ENCODE data around the gene OARD1.
A peak's percentile ranks its signal among the peaks of the same experiment; 100 is the strongest.

OARD1 gene

DNA sequence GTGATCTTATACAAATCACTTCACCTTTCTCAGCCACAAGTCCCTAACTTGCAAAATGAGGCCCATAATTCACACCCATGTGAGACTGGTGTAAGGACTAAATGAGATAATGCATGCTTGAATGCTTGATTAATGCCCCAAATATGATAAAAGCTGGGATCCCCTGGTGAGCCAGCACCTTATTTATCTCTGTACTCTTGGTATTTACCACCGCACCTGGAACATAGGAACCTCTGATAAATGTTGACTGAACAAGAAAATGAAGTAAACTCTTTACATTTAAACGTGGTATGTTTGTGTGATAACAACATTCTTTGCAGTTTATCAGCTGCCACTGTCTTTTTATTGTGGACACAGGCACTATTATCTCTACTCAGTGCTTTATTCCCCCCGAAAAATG, 21.6 kb downstream of the OARD1 start:
- no peak for DNase-seq (ENCODE audit: low read depth in 3 of 3, low spot score in 1 of 3)

DNA sequence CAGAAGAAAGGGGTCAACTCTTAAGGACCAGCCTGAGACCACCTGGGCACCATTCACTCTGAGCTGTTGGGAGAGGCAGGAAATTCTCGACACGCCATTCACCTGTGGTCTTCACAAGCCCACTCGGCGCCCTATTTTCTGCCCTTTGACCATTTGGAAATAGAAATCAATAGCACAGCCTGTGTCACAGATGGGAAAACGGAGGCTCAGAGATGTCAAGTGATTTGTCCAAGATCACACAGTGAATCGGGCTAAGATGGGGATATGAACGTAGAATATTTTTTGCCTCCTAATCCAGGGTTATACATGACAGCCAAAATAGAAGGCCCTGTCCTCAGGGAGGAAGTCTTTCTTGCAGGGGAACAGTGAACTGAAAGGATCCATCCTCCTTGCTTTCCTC, 22.2 kb downstream of the OARD1 start:
- DNase-seq (ENCODE audit: low read depth in 3 of 3, low spot score in 1 of 3) = no peak

DNA sequence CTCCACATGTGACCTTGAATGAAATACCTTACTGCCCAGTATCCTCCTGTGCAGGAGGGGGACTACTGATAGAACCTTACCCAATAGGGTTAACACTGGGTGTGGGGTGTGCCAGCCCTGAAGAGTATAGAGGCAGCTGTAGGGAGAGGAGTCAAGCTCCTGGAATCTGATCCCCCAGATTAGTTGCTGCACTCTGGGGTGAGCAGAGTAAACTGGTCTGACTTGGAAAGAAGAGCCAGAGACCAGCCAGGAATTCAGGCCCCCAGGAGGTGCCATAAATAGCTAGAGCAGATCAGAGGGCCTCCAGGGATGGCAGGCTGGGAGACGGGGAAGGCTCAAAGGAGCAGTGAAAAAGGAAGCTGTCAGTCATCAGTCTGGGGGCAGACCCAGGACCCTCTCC, 22.6 kb downstream of the OARD1 start:
- no peak for DNase-seq (ENCODE audit: low read depth in 3 of 3, low spot score in 1 of 3)

DNA sequence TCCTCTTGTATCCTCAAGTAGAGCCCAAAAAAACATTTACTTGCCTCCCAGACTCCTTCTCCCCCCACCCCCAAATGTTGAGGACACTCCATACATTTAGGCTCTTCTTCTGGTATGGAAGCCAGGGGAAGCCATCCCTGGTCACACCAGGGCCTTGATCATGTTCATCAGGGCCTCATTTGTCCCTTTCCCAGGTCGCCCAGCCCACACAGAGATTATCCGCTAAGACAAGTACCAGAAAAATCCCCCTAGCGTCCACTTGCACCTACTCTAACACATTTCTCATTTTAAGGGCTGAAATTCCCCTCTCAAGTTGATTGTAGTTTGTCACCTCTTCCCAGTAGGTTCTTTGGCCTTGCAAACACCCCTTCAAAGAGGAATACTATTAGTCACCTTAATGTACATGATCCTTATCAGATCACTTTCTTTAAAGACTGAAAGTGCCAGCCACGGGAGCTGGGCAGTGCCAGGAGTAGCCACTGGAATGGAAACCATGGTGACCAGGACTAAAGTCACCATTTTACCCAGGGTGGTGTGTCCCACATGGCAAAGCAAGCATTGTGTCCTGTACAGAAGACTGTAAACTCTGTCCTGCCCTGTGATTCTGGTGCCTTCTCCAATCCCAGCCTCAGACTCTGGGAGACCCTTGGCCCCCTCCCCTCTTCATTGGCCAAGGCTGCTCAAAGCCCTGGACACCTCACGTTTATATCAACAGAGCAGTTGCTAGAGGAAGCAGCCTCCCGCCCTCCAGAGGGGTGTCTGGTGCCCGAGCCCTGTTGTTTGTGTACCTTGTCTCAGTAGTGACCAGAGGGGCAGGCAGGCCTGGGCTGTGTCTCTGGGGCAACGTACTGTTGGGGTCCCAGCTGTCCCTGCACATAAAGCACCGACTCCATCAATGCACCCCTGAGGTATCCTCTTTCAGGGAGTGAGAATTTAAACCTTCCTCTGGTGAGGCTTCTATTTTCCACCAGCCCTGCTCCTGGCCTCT, 24.1 kb downstream of the OARD1 start:
- DNase-seq (ENCODE audit: low read depth in 3 of 3, low spot score in 1 of 3) = no peak

DNA sequence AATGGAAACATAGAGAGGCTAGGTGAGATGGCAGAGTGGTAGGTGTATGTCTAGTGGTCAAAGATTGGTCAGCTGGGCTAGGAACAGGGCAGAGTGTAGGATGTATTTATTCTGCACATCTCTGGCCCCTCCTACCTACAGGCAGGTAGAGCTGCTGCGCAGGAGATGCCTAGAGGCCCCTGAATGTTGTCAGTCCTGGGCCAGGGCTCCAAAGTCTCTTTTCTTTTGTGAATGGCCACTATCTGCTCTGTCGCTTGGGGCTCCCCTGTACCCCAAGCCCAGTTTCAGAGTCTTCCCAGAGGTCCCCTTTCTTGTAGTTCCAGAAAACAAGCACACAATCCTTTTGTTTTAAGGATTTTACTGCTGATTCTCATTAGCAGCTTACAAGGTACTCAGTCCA, 24.9 kb downstream of the OARD1 start:
- no peak for DNase-seq (ENCODE audit: low read depth in 3 of 3, low spot score in 1 of 3)

DNA sequence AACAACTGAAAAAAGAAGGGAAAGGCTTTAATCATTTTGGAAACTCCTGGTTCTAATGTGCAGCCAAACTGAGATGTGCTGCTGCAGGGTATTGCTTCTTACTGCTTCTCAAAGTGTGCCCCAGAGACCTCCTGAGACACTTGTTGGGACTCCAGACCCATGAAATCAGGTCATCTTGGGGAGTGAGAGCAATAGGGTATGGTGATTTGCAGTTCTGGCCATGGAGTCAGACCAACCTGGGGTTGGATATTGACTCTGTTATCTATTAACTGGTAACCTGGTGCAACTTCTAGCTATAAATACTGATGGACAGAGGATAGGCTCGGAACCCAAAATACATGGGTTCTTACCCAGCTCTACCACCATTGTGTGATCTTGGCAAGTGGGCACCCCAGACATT, 26.1 kb downstream of the OARD1 start:
- DNase-seq (ENCODE audit: low read depth in 3 of 3, low spot score in 1 of 3) = no peak

DNA sequence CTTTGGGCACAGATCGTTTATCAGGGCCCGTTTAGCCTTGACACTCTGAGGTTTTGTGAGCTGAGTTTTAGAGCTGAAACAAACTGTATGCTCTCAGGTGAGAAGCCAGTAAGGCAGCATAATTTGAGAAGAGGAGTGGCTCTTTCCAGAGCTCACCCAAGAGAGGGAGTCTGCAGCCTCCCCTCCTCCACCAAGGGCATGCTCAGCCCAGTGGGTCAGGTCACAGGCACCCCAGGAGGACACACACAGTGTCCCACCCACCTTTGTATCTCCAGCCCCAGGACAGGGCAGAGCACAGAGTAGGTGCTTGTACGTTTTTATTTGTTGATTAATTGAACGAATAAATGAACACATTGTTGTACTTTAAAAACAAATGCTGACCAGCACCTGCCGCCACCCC, 26.5 kb downstream of the OARD1 start:
- no peak for DNase-seq (ENCODE audit: low read depth in 3 of 3, low spot score in 1 of 3)

DNA sequence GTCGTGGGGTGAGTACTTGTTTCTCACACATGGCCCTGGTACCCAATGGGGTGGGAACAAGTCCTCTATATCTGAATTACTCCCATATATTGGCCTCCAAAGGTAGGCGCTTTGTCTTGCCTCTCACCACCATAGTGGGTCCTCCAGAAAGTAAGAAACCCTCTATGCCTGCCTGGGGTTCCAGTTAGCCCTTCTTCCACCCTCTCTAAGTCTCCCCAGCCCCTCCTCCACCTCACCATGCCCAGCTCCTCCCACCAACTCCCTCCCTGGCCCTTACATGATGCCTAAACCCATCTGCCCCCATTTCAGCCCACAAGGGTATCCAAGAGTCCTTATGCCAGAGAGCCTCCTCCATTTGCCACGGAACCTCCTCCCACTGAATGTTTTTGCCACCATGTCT, 29.0 kb downstream of the OARD1 start:
- no peak for DNase-seq (ENCODE audit: low read depth in 3 of 3, low spot score in 1 of 3)

DNA sequence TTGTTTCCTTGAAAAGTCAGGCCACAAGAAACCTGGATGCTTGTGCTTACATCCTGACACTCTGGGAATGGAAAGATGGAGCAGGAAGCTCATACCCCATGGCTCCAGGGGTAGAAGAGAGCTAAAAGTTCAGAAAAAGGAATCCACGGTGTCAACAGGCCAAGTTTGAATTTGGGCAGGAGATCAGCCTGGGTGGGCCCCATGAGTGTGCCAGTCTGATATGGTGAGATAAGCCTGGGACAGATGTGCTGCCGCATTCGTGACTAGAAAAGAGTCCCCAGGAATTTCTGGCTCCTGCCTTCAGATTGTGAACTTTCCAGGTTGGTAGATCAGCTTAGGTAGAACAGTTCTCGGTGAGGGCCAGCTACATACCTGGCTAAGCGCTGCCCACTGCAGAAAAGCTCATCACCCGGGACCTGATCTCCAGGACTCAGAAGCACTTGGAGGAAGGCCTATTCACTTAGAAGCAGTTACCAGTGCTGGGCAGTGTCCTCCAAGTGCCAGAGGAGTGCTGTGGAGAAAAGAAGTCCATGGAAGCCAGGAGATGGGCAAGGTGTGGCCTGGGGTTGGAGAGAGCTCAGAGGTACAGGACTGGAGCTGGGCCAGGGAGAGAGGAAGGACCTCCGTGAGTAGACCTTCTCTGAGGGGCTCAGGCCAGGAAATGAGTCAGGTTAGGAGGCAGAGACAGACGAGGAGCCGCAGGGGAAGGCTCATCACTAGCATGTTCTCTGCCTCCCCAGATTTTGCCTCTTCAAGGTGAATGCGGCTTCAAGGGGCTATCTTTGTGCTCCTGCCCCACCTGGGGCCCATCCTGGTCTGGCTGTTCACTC, 29.7 kb downstream of the OARD1 start, which contains the start of gene TSPO2:
Gene TSPO2, plus strand, starts transcription at position 242 of the 830 bp plus-strand sequence. Its CDS starts 519 bp downstream, at position 761.
- no peak for DNase-seq (ENCODE audit: low read depth in 3 of 3, low spot score in 1 of 3)

DNA sequence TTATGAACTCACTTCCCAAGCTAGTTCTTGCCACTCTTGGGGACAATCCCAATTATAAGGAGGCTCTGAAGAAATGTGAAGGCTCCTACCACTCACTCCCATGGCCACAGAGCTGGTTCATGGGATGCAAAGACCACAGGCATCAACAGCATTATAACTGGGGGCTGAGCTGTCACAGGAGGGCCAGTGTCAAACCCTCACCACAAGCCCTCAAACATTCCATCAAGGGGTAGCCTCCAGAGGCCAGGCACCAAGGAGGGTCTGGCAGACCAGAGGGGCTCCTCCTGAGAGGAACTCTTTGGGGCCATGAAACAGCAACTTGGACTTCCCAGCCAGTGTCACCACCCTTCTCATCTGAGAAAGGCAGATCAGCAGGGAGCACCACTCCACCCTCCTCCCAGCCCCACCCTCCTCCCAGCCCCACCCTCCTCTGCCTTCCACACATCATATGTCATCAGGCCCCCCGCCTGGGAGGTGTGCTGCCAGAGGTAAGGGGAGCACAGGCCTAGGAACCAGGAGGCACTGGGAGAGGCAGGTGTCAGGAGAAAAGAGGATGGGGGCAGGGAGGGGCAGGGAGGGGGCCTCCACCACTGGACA, 31.1 kb downstream of the OARD1 start:
- DNase-seq (ENCODE audit: low read depth in 3 of 3, low spot score in 1 of 3) = no peak

DNA sequence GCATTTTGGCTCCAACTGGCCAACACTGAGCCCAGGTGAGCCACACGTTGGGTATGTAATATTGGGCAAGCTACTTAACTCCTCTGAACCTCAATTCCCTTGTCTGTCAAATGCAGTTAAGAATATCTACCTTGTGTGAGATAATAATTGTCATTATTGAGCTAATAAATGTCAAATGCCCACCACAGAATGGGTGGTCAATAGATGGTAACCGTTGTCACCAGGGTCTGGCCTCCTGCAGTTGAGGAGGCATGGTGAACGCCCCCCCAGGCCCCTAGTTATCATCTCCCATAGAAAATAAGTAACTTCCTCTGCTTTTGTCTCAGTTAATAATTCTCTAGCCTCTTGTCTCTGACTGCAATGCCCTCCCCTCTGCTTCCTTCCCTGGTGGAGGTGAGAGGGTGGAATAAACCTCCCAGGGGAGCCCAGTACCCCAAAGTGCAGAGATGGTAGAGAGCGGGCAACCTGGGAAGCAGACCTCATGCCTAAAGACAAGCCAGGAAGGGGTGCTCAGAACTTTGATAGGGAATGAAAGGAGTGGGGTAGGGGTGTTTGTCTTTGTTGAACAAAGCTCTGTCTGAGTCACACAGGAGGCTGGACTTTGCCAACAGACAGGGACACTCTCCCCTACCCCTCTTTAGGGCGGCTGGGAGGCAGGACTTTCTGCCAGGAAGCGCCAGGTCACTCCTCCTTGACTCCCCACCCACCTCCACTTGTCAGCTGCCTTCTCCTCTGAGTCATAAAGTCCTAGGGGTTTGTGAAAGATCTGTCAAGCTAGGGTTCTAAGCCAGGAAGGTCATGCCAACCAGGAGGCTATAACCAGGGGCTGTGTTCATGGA, 31.8 kb downstream of the OARD1 start:
- no peak for DNase-seq (ENCODE audit: low read depth in 3 of 3, low spot score in 1 of 3)

DNA sequence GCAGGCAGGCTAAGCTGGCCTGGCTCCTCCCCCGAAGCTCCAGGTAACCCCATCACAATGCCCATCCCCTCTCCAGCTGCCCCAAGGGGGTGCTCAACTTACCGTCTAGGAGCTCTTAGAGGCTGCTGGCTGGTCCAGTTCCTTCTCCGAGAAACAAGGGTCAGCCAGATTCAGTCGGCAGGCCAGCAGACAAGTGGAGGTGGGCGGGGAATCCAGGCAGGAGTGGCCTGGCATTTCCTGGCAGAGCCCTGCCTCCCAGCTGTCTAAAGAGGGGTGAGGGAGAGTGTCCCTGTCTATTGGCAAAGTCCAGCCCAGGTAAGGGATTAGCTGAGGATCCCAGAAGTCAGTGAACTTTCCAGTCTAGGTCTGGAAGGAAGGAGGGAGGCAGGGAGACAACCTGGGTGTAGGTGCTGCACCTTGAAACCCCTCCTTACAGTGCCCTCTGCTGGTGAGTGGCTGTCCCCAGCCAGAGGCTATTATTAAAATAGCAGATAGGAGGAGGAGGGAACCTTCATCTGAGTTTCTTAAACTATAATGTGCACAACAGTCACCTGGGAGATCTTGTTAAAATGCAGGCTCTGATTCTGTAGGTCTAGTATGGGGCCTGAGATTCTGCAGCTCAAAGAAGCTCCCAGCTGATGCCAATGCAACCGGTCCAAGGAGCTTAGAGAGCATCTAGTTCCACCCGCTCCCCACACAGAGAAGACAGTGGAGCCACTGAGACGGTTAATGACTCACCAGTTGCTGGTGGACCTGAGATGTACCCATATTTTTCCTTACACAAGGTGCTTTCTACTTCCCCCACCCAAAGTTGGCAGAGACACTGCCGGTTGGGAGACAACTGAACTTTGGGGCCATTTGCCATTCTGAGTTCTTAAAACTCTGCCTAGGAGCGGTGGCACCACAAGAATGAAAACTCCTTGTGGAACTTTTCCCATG, 32.8 kb downstream of the OARD1 start, which contains the start of gene UNC5CL:
Gene UNC5CL, minus strand, starts transcription at position 162 of the 939 bp plus-strand sequence. CDS start 4,147 bp downstream, outside the sequence.
- peak in 2 of 3 donors; percentile 24 to 31 for DNase-seq (ENCODE audit: low read depth in 3 of 3, low spot score in 1 of 3)

DNA sequence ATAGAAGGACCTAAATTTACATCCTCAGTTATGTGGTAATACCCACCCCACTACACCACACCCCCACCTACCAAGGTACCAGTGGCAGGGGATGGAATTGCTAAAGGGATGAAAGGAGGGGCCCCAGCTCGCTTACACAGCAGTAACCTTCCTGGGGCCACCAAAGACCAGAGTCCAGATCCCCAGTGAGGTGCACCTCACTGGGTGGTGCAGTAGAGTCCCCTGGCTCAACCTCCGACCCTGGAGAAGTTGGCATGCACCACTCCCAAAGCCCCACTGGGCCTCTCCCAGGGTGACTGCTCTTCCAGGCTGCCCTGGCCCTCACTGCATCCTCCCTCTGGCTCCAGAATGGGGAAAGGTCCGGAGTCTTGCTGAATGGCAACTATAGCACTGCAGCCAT, 34.0 kb downstream of the OARD1 start:
- no peak for DNase-seq (ENCODE audit: low read depth in 3 of 3, low spot score in 1 of 3)

DNA sequence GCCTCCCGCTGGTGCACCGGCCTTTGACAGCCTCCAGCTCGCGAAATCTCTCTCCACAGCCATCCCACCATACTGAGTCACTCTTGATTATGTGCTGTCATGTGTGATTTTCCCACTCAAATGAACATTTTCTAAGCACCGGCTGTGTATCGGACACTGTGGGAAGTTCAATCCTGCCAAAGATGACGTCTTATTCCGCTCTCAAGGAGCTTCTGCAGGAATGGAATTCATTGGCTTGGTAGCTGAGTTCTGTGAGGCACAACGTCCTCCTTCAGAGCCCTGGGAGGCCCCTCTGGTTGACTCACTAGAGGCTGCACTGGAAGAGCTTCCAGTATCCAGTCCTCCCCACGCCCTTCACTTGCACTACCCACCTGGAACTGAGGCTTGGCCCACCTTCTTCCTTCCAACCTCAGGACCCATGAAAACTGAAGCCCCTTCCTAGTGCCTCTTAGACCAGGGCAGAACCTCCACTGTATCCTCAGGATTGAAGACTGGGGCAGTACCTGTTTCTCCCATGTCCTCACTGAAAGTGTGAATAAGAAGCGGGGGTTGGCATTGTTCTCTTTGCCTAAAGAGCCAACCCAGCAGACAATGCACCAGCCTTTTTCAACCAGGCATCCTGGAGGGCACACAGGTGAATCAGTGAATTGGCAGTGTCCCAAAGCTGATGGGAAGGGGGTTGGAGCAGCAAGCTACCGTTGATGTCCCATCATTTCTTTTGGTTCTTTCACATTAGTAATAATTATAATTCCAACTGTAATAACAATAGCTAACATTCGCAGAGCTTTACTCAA, 34.9 kb downstream of the OARD1 start:
- no peak for DNase-seq (ENCODE audit: low read depth in 3 of 3, low spot score in 1 of 3)

DNA sequence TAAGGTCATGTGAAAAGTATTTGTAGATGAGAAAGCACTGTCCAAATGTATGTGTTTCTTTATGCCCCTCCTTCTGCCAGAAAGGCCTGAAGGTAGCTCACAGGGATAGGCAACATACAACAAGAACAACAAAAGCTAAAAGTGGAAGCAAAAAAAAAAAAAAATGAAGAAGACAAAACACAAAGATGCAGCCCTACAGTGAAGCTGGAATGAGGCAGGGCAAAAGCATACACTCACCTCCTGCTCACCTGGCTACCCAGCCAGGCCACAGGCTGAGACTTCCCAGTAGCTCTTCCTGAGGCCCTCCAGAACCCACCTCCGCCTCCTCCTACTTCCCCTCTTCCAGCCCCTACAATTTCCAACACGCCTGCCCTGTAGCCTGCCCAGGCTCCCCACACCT, 35.6 kb downstream of the OARD1 start:
- no peak for DNase-seq (ENCODE audit: low read depth in 3 of 3, low spot score in 1 of 3)

DNA sequence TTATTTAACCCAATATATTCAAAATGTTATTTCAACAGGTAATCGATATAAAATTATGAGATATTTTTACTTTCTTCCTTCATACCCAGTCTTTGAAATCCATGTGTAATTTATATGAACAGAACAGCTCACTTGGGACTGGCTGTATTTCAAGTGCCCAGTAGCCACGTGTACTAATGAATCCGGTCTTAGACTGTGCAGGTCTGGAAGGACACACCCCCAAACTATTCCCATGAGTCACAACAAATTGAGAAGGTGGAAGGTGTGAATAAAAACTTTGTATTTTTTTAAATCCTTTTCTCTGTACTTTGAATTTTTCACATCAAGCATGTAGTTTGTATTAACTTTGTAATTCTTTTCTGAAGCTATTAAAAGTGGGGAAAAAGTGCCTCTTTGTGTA, 36.0 kb downstream of the OARD1 start:
- DNase-seq (ENCODE audit: low read depth in 3 of 3, low spot score in 1 of 3) = no peak

DNA sequence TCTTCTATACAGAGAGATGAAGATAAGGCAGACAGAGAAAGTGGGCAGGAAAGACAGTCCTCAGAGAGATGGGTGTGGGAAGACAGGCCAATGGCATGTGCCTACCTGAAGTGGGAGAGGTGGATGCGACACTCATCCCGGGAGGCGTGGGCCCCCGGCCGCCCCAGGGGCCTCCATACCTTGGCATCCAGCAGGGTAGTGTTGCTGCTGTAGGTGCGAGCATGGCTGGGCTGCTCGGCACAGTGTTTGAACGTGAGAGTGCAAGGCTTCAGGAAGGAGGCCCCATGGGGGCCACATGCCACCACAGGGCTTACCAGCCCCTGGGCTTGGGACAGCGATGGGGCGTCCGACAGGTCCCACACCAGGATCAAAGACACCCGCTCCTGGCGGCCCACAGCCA, 38.4 kb downstream of the OARD1 start:
- no peak for DNase-seq (ENCODE audit: low read depth in 3 of 3, low spot score in 1 of 3)

DNA sequence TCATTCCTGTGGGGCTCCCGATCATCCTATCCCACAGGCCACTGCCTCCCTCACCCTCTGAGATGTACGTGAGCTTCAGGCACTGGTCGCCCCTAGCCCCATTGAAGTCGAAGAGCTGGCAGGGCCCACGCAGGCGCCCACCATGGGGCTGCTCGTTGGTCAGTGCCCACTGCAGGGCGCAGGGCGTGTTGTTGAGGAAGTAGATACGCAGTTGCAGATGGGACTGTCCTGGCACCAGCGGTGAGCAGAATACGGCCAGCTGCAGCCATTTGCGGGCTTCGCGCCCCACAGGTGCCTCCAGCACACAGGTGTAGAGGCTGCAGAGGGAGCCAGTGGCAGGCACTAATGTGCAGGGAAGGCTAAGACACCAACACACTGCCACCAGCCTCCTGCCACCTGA, 39.3 kb downstream of the OARD1 start:
- DNase-seq (ENCODE audit: low read depth in 3 of 3, low spot score in 1 of 3) = no peak

Data from stimulated activated CD4-positive, alpha-beta T cell treated with anti-CD3 and anti-CD28 coated beads, TNF-alpha, amount 100 ng/mL, for 1 hour (primary cell).